HCT116 (cell line): Measurements from ENCODE around the gene SLFNL1. TPM values are rescaled to one million over a fixed set of nuclear protein-coding genes. Genes with fewer than 3 reads are reported as not detected.

Experiments used
- ATAC-seq: fragments of 200-7000 bp; cut with Tn5 transposase; 2 replicates; pipeline ENCODE4 v1.9.1; 2020; ENCODE audit warnings: mild to moderate bottlenecking, moderate library complexity
- BruUV-seq: library from RNA; stranded (reverse); fragments of 400-500 nt; replicated peaks from 2 replicates; lab custom pipeline; 2021; lab: Mats Ljungman, UMichigan
- CTCF ChIA-PET: fragments of 300-600 bp; sonication (Branson Sonifier 250); formaldehyde crosslinking; loops from one replicate; lab custom pipeline; 2021; ENCODE audit warnings: antibody characterized with exemption; lab: Charles Lee
- POLR2A ChIA-PET: fragments of 300-600, 350-600 bp; sonication (Branson Sonifier 250); formaldehyde crosslinking; loops from one replicate; lab custom pipeline; 2021; ENCODE audit warnings: antibody characterized with exemption; lab: Charles Lee
- RAD21 ChIA-PET, 2 experiments: fragments of 300-600 bp; sonication (Branson Sonifier 250); formaldehyde crosslinking; loops; one replicate each; lab custom pipeline; 2023; ENCODE audit warnings: low total read pairs in 2 of 2; ENCODE audit not compliant: uncharacterized antibody in 2 of 2, unreplicated experiment in 2 of 2, low non-redundant PET in 1 of 2; lab: Charles Lee
- DNase-seq: peaks from one replicate; pipeline ENCODE4 v3.0.0-alpha.2; 2010; ENCODE audit warnings: low read depth, low spot score
- H2AFZ ChIP-seq: fragments of 200-600 bp; shearing (Covaris generic), sonication (generic); 2 replicates; pipeline ENCODE4 v1.6.1; 2017; ENCODE audit warnings: low read depth, mixed run types, mixed read lengths, antibody characterized with exemption, low read length; ENCODE audit not compliant: poor library complexity, severe bottlenecking
- H3K27ac ChIP-seq: 2 replicates; pipeline ENCODE4 v1.5.1; 2012; ENCODE audit warnings: low read depth, low read length
- H3K27me3 ChIP-seq: fragments of 200-600 bp; sonication (generic); 2 replicates; pipeline ENCODE4 v1.6.1; 2016; ENCODE audit warnings: mixed run types, low read length, mixed read lengths; ENCODE audit not compliant: insufficient read depth
- H3K36me3 ChIP-seq, 2 experiments: fragments of 200-500 bp in 1 of 2; fragments of 200-600 bp in 1 of 2; sonication (Bioruptor generic) in 1 of 2; sonication (generic) in 1 of 2; 2 replicates each; pipeline versions ENCODE4 v1.5.1 to v1.6.1; 2014 to 2016; ENCODE audit warnings: low read length in 2 of 2, inconsistent platforms in 1 of 2, mixed read lengths in 1 of 2, mixed run types in 1 of 2; ENCODE audit not compliant: insufficient read depth in 2 of 2, control insufficient read depth in 1 of 2
- H3K4me1 ChIP-seq, 2 experiments: fragments of 200-600 bp in 1 of 2; sonication (generic) in 1 of 2; 2 replicates each; pipeline versions ENCODE4 v1.5.1 to v1.6.1; 2012 to 2017; ENCODE audit warnings: low read length in 2 of 2, inconsistent platforms in 1 of 2, mild to moderate bottlenecking in 1 of 2, mixed read lengths in 1 of 2, mixed run types in 1 of 2, moderate library complexity in 1 of 2; ENCODE audit not compliant: insufficient read depth in 2 of 2, control insufficient read depth in 1 of 2
- H3K4me2 ChIP-seq: fragments of 200-600 bp; sonication (generic); 2 replicates; pipeline ENCODE4 v1.6.1; 2017; ENCODE audit warnings: mixed run types, low read length, mixed read lengths
- H3K4me3 ChIP-seq, 2 experiments: fragments of 200-600 bp in 1 of 2; sonication (generic) in 1 of 2; replicated peaks in 1 of 2; 2 replicates each; pipeline ENCODE4 v1.5.1; 2011 to 2016; ENCODE audit warnings: low read length in 2 of 2, control low read depth in 1 of 2, low read depth in 1 of 2, mild to moderate bottlenecking in 1 of 2, mixed read lengths in 1 of 2, mixed run types in 1 of 2
- H3K79me2 ChIP-seq: fragments of 200-600 bp; sonication (generic); 2 replicates; pipeline ENCODE4 v1.6.1; 2017; ENCODE audit warnings: mild to moderate bottlenecking, mixed run types, low read length, moderate library complexity, mixed read lengths; ENCODE audit not compliant: insufficient read depth
- H3K9ac ChIP-seq: fragments of 200-600 bp; sonication (generic); 2 replicates; pipeline ENCODE4 v1.6.1; 2016; ENCODE audit warnings: low read length, mixed read lengths
- H3K9me2 ChIP-seq: fragments of 200-600 bp; sonication (generic), shearing (Covaris generic); 2 replicates; pipeline ENCODE4 v1.6.1; 2017; ENCODE audit warnings: mixed run types, mild to moderate bottlenecking, moderate library complexity; ENCODE audit not compliant: insufficient read depth
- H3K9me3 ChIP-seq, 2 experiments: fragments of 200-500 bp in 1 of 2; fragments of 200-600 bp in 1 of 2; sonication (Bioruptor generic) in 1 of 2; sonication (generic) in 1 of 2; 2 replicates each; pipeline ENCODE4 v1.6.1; 2014 to 2017; ENCODE audit warnings: low read length in 2 of 2, mixed read lengths in 2 of 2, inconsistent platforms in 1 of 2, low read depth in 1 of 2, mild to moderate bottlenecking in 1 of 2, mixed run types in 1 of 2, moderate library complexity in 1 of 2; ENCODE audit not compliant: control insufficient read depth in 1 of 2, insufficient read depth in 1 of 2
- H4K20me1 ChIP-seq: fragments of 200-600 bp; sonication (generic), shearing (Covaris generic); 2 replicates; pipeline ENCODE4 v1.6.1; 2017; ENCODE audit warnings: mixed run types, mild to moderate bottlenecking, moderate library complexity; ENCODE audit not compliant: insufficient read depth
- ATF3 ChIP-seq: IDR thresholded peaks from 2 replicates; pipeline ENCODE4 v1.6.1; 2012
- CBX3 ChIP-seq: IDR thresholded peaks from 2 replicates; pipeline ENCODE4 v1.6.1; 2012; ENCODE audit warnings: low read depth
- CTCF ChIP-seq, 3 experiments: fragments of 200-600 bp in 1 of 3; sonication (generic) in 1 of 3; IDR thresholded peaks in 2 of 3; conservative IDR thresholded peaks in 1 of 3; 2 replicates each; pipeline ENCODE4 v1.5.1; 2012 to 2017; ENCODE audit warnings: low read depth in 2 of 3, low read length in 2 of 3, antibody characterized with exemption in 1 of 3, borderline replicate concordance in 1 of 3, control low read depth in 1 of 3, mild to moderate bottlenecking in 1 of 3, mixed read lengths in 1 of 3, mixed run types in 1 of 3, moderate library complexity in 1 of 3; ENCODE audit not compliant: insufficient read depth in 1 of 3
- EGR1 ChIP-seq: IDR thresholded peaks from 2 replicates; pipeline ENCODE4 v1.6.1; 2012; ENCODE audit warnings: low read depth
- EZH2 ChIP-seq: fragments of 200-600 bp; sonication (generic); IDR thresholded peaks from 2 replicates; pipeline ENCODE4 v1.6.1; 2017; ENCODE audit warnings: antibody characterized with exemption, mixed run types
- EZH2phosphoT487 ChIP-seq: fragments of 200-600 bp; IDR thresholded peaks from 2 replicates; pipeline ENCODE4 v1.6.1; 2018; ENCODE audit warnings: antibody characterized with exemption, borderline replicate concordance
- FOSL1 ChIP-seq: IDR thresholded peaks from 2 replicates; pipeline ENCODE4 v1.6.1; 2012; ENCODE audit warnings: low read depth
- JUND ChIP-seq: IDR thresholded peaks from 2 replicates; pipeline ENCODE4 v1.6.1; 2012
- POLR2A ChIP-seq: IDR thresholded peaks from 2 replicates; pipeline ENCODE4 v1.7.0; 2011; ENCODE audit warnings: borderline replicate concordance; ENCODE audit not compliant: insufficient read depth, insufficient read length; ENCODE audit errors: extremely low read depth
- POLR2AphosphoS5 ChIP-seq: IDR thresholded peaks from 2 replicates; pipeline ENCODE4 v1.6.1; 2011; ENCODE audit warnings: mild to moderate bottlenecking, low read depth, low read length, moderate library complexity
- RAD21 ChIP-seq: IDR thresholded peaks from 2 replicates; pipeline ENCODE4 v1.6.1; 2012; ENCODE audit warnings: low read depth, mild to moderate bottlenecking
- SP1 ChIP-seq: IDR thresholded peaks from 2 replicates; pipeline ENCODE4 v1.6.1; 2012; ENCODE audit warnings: low read depth
- TCF7L2 ChIP-seq: IDR thresholded peaks from 2 replicates; pipeline ENCODE4 v1.7.0; 2011; ENCODE audit warnings: borderline replicate concordance, inconsistent platforms; ENCODE audit not compliant: insufficient read depth, insufficient read length; ENCODE audit errors: extremely low read depth
- YY1 ChIP-seq: IDR thresholded peaks from 2 replicates; pipeline ENCODE4 v1.6.1; 2011; ENCODE audit warnings: low read length, low read depth, moderate library complexity, mild to moderate bottlenecking; ENCODE audit not compliant: insufficient replicate concordance; ENCODE audit errors: extremely low read depth
- ZBTB33 ChIP-seq: IDR thresholded peaks from 2 replicates; pipeline ENCODE4 v1.6.1; 2011; ENCODE audit warnings: mild to moderate bottlenecking, low read length, moderate library complexity; ENCODE audit not compliant: insufficient replicate concordance; ENCODE audit errors: extremely low read depth
- ZFX ChIP-seq: fragments of 450-650 bp; IDR thresholded peaks from 2 replicates; pipeline ENCODE4 v1.6.1; 2017
- ZNF274 ChIP-seq: fragments of 200-500 bp; sonication (Bioruptor generic); IDR thresholded peaks from 2 replicates; pipeline ENCODE4 v1.6.1; 2014; ENCODE audit warnings: mild to moderate bottlenecking, low read depth, low read length, inconsistent platforms
- intact Hi-C: fragments of 100-400 bp; cut with micrococcal nuclease; formaldehyde crosslinking; loops from 2 replicates; pipeline ENCODE4 v1.10.0; 2022
- total RNA-seq: library from RNA; stranded (reverse); gene quantifications from one replicate; pipeline ENCODE4 v1.2.1, GENCODE V29; 2021; ENCODE audit not compliant: unreplicated experiment

Gene SLFNL1
- total RNA-seq, 1 experiment from 2014 or later = 0.20 TPM

- ATAC-seq = no peak
- no peak overlapping the region for H3K4me2 ChIP-seq
- no peak overlapping the region for H3K27ac ChIP-seq
- ChIA-PET CTCF (no interaction called here), POLR2A (no interaction called here)
- no peak overlapping the region for H3K4me3 ChIP-seq
- intact Hi-C loops = no loop called here
- no peak overlapping the region for H2AFZ ChIP-seq
- H3K27me3 ChIP-seq = no peaks in the 10 kb centered on the region
- no peaks in the 10 kb centered on the region for H3K9me2 ChIP-seq
- peaks cover 7 to 23% of the 10 kb centered on the region in 2 experiments; a peak in 3 of 4 replicates for H3K36me3 ChIP-seq
- TF ChIP-seq EZH2 = no peak
- TF ChIP-seq POLR2A = no peak
- TF ChIP-seq ZFX = no peak
- TF ChIP-seq YY1 = no peak
- no peak for TF ChIP-seq ZBTB33
- no peak for TF ChIP-seq CTCF (IDR thresholded peaks at IDR 0.05 in 2 of 3, conservative IDR thresholded peaks at IDR 0.05 in 1 of 3; ENCODE audit: borderline replicate concordance in 1 of 3, insufficient read depth in 1 of 3, low read depth in 2 of 3, low read length in 2 of 3)
- TF ChIP-seq JUND = no peak
- TF ChIP-seq ZNF274 = no peak
- TF ChIP-seq FOSL1 = no peak
- no peak for TF ChIP-seq RAD21
- TF ChIP-seq SP1 = no peak
- no peak for TF ChIP-seq CBX3
- TF ChIP-seq ATF3 = no peak
- TF ChIP-seq TCF7L2 = no peak
- no peak for TF ChIP-seq POLR2AphosphoS5
- TF ChIP-seq EZH2phosphoT487 = no peak
- no peak for TF ChIP-seq EGR1
- TF ChIP-seq, all 23 proteins: peak for 0
- Histone ChIP-seq H3K79me2 (no peaks in the 10 kb centered on the region), H3K9ac (no peak overlapping the region), H4K20me1 (no peaks in the 10 kb centered on the region), H3K9me3 (no peaks in the 10 kb centered on the region), H3K4me1 (no peaks in the 10 kb centered on the region)
- no peak for DNase-seq
- no TSS peak for BruUV-seq
- RAD21 ChIA-PET = no interaction called here
These were observed 2.2 kb downstream of the SLFNL1 start for GRCh38 chr1:41019353-41019745.
